Gastrocnemius medialis (tissue), 4 donors: ENCODE measurements around the gene STX3. TPM values are rescaled to one million over a fixed set of nuclear protein-coding genes. Genes with fewer than 3 reads are reported as not detected.

Source experiments
- ATAC-seq, 2 donors: fragments of 150-250 bp; one replicate each; pipeline ENCODE4 v1.9.1; 2016
- DNase-seq, 2 donors: peaks; one replicate each; pipeline ENCODE4 v3.0.0-alpha.2; 2019
- H3K27ac ChIP-seq, 4 donors: fragments of 200-600 bp; sonication (generic); 1 replicate in 1 of 4; 2 replicates in 3 of 4; pipeline ENCODE4 v1.5.1; 2016 to 2018; ENCODE audit warnings: mild to moderate bottlenecking in 2 of 4, moderate library complexity in 1 of 4
- H3K27me3 ChIP-seq, 3 donors: fragments of 200-600 bp; sonication (generic) in 2 of 3; 1 replicate in 1 of 3; 2 replicates in 2 of 3; pipeline versions ENCODE4 v1.5.1 to v1.6.0; 2016 to 2019; ENCODE audit warnings: mild to moderate bottlenecking in 1 of 3, moderate library complexity in 1 of 3
- H3K36me3 ChIP-seq, 2 donors: fragments of 200-600 bp; sonication (generic) in 1 of 2; one replicate each; pipeline ENCODE4 v1.5.1; 2017 to 2018
- H3K4me1 ChIP-seq, 2 donors: fragments of 200-600 bp; sonication (generic) in 1 of 2; one replicate each; pipeline ENCODE4 v1.5.1; 2016 to 2017; ENCODE audit warnings: mild to moderate bottlenecking in 2 of 2
- H3K4me3 ChIP-seq, 4 donors: fragments of 200-600 bp; sonication (generic) in 3 of 4; 1 replicate in 1 of 4; 2 replicates in 3 of 4; pipeline ENCODE4 v1.5.1; 2016 to 2019; ENCODE audit warnings: mild to moderate bottlenecking in 2 of 4
- H3K9me3 ChIP-seq, 3 donors: fragments of 200-600 bp; sonication (generic) in 2 of 3; 1 replicate in 1 of 3; 2 replicates in 2 of 3; pipeline ENCODE4 v1.5.1; 2016 to 2019
- CTCF ChIP-seq, 5 experiments: fragments of 450-650 bp in 3 of 5; fragments of 200-600 bp in 2 of 5; sonication (generic) in 2 of 5; IDR thresholded peaks in 4 of 5; conservative IDR thresholded peaks in 1 of 5; 1 replicate in 4 of 5; 2 replicates in 1 of 5; pipeline ENCODE4 v1.5.1; 2016 to 2019; ENCODE audit warnings: antibody characterized with exemption in 5 of 5, mild to moderate bottlenecking in 3 of 5, moderate library complexity in 3 of 5
- POLR2A ChIP-seq, 2 donors: fragments of 450-650 bp; IDR thresholded peaks; one replicate each; pipeline ENCODE4 v1.6.1; 2017; ENCODE audit warnings: antibody characterized with exemption in 2 of 2, mild to moderate bottlenecking in 2 of 2, moderate library complexity in 2 of 2
- in situ Hi-C, 4 donors: fragments of 200-750 bp; cut with MboI; loops; one replicate each; pipeline versions ENCODE4 v1.15.0 to v1.8.0; 2017; ENCODE audit warnings: low sequenced_read_pairs in 4 of 4
- intact Hi-C: fragments of 100-400 bp; cut with DNase I; formaldehyde crosslinking; loops from one replicate; pipeline ENCODE4 v1.15.1; 2023; ENCODE audit warnings: low total_unique reads
- total RNA-seq, 4 donors: library from RNA; depleted of rRNA; stranded (reverse); fragments of >200 nt; gene quantifications; one replicate each; pipeline versions ENCODE4 v1.1.0 to v1.2.3, GENCODE V29; 2016

The STX3 gene
- total RNA-seq, 4 donors from 2014 or later = 8.3 to 23.4 (median 15.8) TPM

GRCh38 chr11:59854871-59855270 is 99.7 kb downstream of the STX3 start:
- Histone ChIP-seq H3K36me3 (no peaks in the 10 kb centered on the region), H3K4me3 (no peak overlapping the region), H3K4me1 (no peaks in the 10 kb centered on the region), H3K9me3 (no peaks in the 10 kb centered on the region), H3K27ac (no peak overlapping the region), H3K27me3 (no peaks in the 10 kb centered on the region)
- ATAC-seq (no peak), DNase-seq (no peak)
- TF ChIP-seq CTCF (IDR thresholded peaks at IDR 0.05 in 4 of 5, conservative IDR thresholded peaks at IDR 0.05 in 1 of 5) (no peak), POLR2A (IDR thresholded peaks at IDR 0.05) (no peak)
- in situ Hi-C loops = no loop called here
- intact Hi-C loops = no loop called here

Other genes with a start within 250 kb of the STX3 start
- not detected for gene OR4D9, start 243.8 kb upstream of the STX3 start, total RNA-seq
- 10 to 100 TPM; 27.4 to 45.2 (median 34.9) TPM for gene OSBP, start 139.6 kb upstream of the STX3 start, total RNA-seq
- 10 to 100 TPM; 19.0 to 29.9 (median 26.2) TPM for gene PATL1, start 86.3 kb upstream of the STX3 start, total RNA-seq
- gene OR10V1, start 41.5 kb upstream of the STX3 start, total RNA-seq = not detected
- gene MRPL16, start 55.4 kb downstream of the STX3 start, total RNA-seq = 10 to 100 TPM; 33.7 to 78.2 (median 38.3) TPM
- not detected for gene CBLIF, start 90.1 kb downstream of the STX3 start, total RNA-seq
- not detected for gene TCN1, start 111.1 kb downstream of the STX3 start, total RNA-seq
- not detected for gene OOSP3, start 123.4 kb downstream of the STX3 start, total RNA-seq
- gene OOSP1, start 183.1 kb downstream of the STX3 start, total RNA-seq = not detected
- not detected for gene OOSP4A, start 208.7 kb downstream of the STX3 start, total RNA-seq